Activated CD4-positive, alpha-beta T cell treated with anti-CD3 and anti-CD28 coated beads for 4 hours (primary cell): Measurements from ENCODE around the gene DIPK2B.

Experiments
- DNase-seq, 2 donors: peaks; one replicate each; pipeline ENCODE4 v3.0.0-alpha.2; 2020

The DIPK2B gene

DNA sequence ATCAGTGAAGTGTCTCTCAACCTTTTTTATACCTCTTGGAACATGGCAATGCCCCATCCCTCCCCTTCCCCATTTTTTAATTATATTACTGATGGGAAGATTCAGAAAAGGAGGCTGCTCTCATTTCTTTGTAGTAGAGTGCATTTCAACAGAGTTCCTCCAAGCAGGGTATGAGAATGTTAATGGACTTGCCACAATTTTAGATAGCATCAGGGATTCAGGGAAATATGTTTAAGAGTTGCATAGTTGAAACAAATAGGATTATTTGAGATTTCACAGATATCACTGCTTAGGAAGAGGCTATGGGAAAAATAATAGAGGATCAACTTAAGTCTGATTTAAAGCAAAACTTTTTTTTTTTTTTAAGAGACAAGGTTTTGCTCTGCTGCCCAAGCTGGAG is 46.2 kb downstream of the DIPK2B start:
- DNase-seq: no peak

DNA sequence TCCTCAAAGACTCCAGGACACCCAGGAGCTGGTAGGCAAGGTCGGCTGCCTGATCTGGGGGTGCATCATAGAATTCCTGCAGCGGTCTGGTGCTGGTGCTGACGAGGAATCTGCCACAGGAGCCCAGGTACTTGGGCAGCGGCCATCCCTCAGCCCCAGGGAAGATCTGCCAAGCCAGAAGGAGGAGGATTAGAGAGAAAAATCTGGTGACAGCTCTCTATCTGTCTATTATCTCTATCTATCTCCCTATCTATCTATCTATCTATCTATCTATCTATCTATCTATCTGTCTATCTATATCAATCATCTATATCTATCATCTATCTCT is 46.7 kb downstream of the DIPK2B start:
- no peak for DNase-seq
